Urinary bladder (tissue), 4 donors: ENCODE measurements around the gene TMEM69. TPM values are rescaled to one million over a fixed set of nuclear protein-coding genes. Genes with fewer than 3 reads are reported as not detected.
A peak's percentile ranks its signal among the peaks of the same experiment; 100 is the strongest.
"Not testable (repeated sequence)": the region's sequence is repeated elsewhere in the genome, so short reads cannot be mapped to it uniquely, and the experiment has no call there.

Source experiments
- DNase-seq: peaks from one replicate; pipeline ENCODE4 v3.0.0-alpha.2; 2015; ENCODE audit errors: extremely low spot score
- H3K27ac ChIP-seq: one replicate; pipeline ENCODE4 v1.5.1; 2013; ENCODE audit warnings: low read depth, mild to moderate bottlenecking, moderate library complexity
- H3K36me3 ChIP-seq: one replicate; pipeline ENCODE4 v1.6.1; 2013; ENCODE audit warnings: mild to moderate bottlenecking, moderate library complexity; ENCODE audit not compliant: insufficient read depth
- H3K4me1 ChIP-seq: one replicate; pipeline ENCODE4 v1.6.1; 2013; ENCODE audit warnings: mild to moderate bottlenecking, moderate library complexity; ENCODE audit not compliant: insufficient read depth
- H3K4me3 ChIP-seq: one replicate; pipeline ENCODE4 v1.5.1; 2013; ENCODE audit warnings: low read depth, low read length
- WGBS: extraction: QIAGEN DNeasy Blood & Tissue Kit; methylation state at CpG from one replicate; pipeline ENCODE4 v1.1.7; 2013; 5-methylcytosine and 5-hydroxymethylcytosine counted together
- polyA plus RNA-seq: library from polyadenylated mRNA; stranded (reverse); fragments of 200-250 nt; gene quantifications from one replicate; pipeline ENCODE4 v1.2.3, GENCODE V29; 2013
- total RNA-seq: library from RNA; depleted of rRNA; stranded (reverse); fragments of >200 nt; gene quantifications from one replicate; pipeline ENCODE4 v1.2.3, GENCODE V29; 2014
- donor health status: healthy with polysubstance abuse.
- donor health status: healthy.

The TMEM69 gene
- total and polyA plus RNA-seq, 2 donors, result 24.7 to 31.5 TPM

DNA sequence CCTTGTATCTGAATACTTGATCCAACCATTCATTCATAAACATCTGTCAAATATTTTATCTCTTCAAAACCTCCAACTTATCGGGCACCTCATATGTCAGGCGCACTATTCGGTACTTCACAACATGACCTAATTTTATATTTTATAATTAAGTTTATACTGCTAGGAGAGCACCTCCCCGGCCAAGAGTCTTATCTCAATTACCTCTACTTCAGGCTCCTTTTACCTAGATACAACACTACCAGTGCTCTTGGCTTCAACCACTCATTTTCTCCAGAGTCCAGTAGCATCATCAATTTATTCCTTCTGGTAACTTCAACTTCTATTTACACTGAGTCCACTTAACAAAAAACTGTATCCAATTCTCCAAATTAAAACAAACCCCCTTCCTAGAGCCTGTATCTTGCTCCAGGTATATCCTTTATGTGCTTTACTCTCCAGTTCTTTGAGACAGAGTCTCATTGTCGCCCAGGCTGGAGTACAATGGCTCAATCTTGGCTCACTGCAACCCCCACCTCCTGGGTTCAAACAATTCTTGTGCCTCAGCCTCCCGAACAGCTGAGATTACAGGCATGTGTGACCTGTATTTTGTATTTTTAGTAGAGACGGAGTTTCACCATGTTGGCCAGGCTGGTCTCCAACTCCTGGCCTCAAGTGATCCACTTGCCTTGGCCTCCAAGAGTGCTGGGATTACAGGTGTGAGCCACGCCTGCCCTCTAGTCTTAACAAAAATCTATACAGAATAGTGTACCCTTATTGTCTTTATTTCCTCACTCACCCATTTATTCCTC, 20.5 kb upstream of the TMEM69 start:
- Histone ChIP-seq H3K4me1 (no peaks in the 10 kb centered on the region), H3K4me3 (no peak overlapping the region), H3K36me3 (no peaks in the 10 kb centered on the region), H3K27ac (no peak overlapping the region)
- WGBS, result 83% methylated on average over 8 of the region's 8 CpGs
- no peak for DNase-seq

- 96% methylated on average over 4 of the region's 4 CpGs for WGBS
- H3K36me3 ChIP-seq, result no peaks in the 10 kb centered on the region
- no peak overlapping the region for H3K27ac ChIP-seq
- no peak overlapping the region for H3K4me3 ChIP-seq
- no peak for DNase-seq
- no peaks in the 10 kb centered on the region for H3K4me1 ChIP-seq
Observed at GRCh38 chr1:45668526-45668925, 19.5 kb upstream of the TMEM69 start.

DNA sequence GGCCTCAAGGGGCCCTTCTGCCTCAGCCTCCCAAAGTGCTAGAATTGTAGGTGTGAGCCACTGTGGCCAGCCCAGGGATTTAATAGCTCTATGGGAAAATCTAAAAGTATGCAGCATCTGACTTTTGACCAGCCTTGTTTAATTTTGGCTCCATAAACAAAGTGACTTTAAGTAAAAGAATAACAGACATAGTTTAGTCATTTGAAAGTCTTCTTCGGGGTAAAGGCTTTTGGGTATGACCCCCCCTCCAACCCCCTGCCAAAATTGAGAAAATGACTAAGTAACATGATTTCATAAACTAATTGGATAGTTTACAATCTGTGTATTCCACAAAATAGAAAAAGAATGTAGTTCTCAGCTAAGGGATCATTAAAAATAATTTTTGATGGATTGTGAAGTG, 18.6 kb upstream of the TMEM69 start:
- no peaks in the 10 kb centered on the region for H3K4me1 ChIP-seq
- no peak overlapping the region for H3K4me3 ChIP-seq
- no peak for DNase-seq
- H3K27ac ChIP-seq, result no peak overlapping the region
- WGBS, result 20% methylated on average over 1 of the region's 1 CpG
- H3K36me3 ChIP-seq, result no peaks in the 10 kb centered on the region

DNA sequence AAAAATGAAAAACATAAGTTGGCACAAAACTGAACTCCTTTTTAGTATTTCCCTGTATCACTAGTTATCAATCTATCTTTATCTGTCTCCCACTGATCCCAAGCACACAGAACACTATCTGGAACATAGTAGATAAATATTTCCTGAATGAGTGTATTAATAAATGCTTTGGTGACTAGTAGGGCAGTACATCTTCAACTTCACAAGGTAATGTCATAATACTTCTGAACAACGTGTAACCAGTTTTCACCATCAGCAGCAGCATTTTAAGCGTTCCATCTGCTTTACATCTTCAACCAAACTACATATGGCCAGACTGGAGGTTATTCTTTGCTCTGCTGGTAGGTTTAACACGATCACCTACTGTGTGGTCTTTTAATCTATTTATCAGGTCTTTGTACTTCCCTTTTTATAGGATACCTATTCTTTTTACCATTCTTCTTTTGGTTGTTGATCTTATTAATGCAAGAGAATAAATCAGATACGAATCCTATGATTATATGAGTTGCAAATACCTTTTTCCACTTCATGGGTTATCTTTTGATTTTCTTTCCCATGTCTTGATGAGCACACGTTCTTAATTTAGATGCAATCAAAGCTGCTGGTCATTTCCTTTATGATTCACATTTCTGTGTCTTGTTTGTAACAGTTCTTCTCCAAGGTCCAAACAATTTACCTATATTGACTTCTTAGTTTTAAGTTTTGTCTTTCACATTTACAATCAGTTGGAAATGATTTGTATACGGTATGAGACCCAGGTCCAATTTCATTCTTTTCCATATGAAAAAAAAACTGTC, 17.9 kb upstream of the TMEM69 start:
- H3K36me3 ChIP-seq, result no peaks in the 10 kb centered on the region
- DNase-seq, result no peak
- no peak overlapping the region for H3K27ac ChIP-seq
- no peak overlapping the region for H3K4me3 ChIP-seq
- no peaks in the 10 kb centered on the region for H3K4me1 ChIP-seq
- 68% methylated on average over 6 of the region's 6 CpGs for WGBS

- 97% methylated on average over 4 of the region's 4 CpGs for WGBS
- Histone ChIP-seq H3K4me1 (no peaks in the 10 kb centered on the region), H3K27ac (no peak overlapping the region), H3K4me3 (no peak overlapping the region), H3K36me3 (no peaks in the 10 kb centered on the region)
- DNase-seq, result no peak
Observed at GRCh38 chr1:45673956-45674355, 14.0 kb upstream of the TMEM69 start.

DNA sequence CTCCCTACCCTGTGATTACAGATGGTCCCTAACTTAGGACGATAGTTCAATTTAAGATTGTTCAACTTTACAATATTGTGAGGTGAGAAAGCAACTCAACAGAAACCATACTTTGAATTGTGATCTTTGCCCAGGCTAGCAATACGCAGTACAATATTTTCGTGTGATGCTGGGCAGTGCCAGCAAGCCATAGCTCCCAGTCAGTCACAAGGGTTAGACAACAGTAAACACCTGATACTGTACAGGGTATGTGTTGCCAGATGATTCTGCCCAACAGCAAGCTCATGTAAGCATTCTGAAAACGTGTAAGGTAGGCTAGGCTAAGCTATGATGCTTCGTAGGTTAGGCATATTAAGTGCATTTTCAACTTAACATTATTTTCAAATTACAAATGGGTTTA, 13.5 kb upstream of the TMEM69 start:
- no peak overlapping the region for H3K4me3 ChIP-seq
- no peak overlapping the region for H3K27ac ChIP-seq
- no peak for DNase-seq
- H3K4me1 ChIP-seq, result no peaks in the 10 kb centered on the region
- WGBS, result 87% methylated on average over 5 of the region's 5 CpGs
- H3K36me3 ChIP-seq, result no peaks in the 10 kb centered on the region

DNA sequence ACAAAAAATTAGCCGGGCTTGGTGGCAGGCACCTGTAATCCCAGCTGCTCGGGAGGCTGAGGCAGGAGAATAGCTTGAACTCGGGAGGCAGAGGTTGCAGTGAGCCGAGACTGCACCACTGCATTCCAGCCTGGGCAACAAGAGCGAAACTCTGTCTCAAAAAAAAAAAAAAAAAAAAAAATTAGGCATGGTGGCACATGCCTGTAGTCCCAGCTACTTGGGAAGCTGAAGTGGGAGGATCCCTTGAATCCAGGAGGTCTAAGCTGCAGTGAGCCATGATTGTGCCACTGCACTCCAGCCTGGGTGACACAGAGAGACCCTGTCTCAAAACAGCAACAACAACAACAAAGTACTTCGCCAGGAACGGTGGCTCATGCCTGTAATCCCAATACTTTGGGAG, 11.4 kb upstream of the TMEM69 start:
- DNase-seq, H3K27ac ChIP-seq, H3K4me1 ChIP-seq, H3K4me3 ChIP-seq, H3K36me3 ChIP-seq: not testable (repeated sequence)
- WGBS, result 95% methylated on average over 7 of the region's 7 CpGs

DNA sequence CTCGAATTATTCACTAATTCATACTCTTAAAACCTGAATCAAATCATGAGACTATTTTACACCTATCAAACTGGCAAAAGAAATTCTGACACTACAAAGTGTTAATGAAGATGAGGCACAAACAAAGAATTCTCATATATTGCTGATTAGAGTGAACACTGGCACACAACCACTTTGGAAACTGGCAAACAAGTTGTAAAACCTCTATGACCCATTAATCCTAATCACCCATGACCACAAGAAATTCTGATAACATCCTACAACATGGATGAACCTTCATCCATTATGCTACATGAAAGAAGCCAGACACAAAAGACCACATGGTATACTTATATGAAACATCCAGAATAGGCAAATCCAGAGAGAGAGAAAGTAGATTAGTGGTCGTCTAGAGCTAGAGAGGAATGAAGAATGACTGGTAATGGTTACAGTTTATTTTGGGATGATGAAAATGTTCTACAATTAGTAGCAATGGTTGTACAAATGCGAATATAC, 10.2 kb upstream of the TMEM69 start:
- Histone ChIP-seq H3K36me3 (no peaks in the 10 kb centered on the region), H3K4me1 (no peaks in the 10 kb centered on the region), H3K27ac (no peak overlapping the region), H3K4me3 (no peak overlapping the region)
- WGBS, result 64% methylated on average over 3 of the region's 3 CpGs
- DNase-seq, result no peak

GRCh38 chr1:45678489-45678888, 9.5 kb upstream of the TMEM69 start:
- DNase-seq, result no peak
- no peaks in the 10 kb centered on the region for H3K36me3 ChIP-seq
- H3K4me3 ChIP-seq, result no peak overlapping the region
- H3K27ac ChIP-seq, result no peak overlapping the region
- no peaks in the 10 kb centered on the region for H3K4me1 ChIP-seq

DNA sequence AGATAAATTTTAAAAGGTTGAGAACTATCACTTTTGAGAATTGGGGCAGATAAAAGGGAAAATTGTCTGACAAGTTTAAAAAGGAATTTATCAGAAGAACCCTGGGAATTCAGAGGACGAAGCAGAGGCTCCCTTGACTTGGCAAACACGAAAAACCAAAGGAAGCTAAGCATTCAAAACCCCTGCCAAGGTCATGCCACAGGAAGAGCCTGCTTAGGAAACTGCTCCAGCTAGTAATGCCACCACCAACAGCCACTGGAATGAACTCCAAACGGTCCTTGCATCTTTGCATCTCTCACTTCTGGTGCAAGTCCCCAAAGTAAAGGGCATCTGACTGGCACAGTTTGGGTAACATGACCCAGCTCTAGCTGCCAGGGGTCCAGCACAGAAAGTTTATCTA, 8.9 kb upstream of the TMEM69 start:
- H3K27ac ChIP-seq, result no peak overlapping the region
- no peaks in the 10 kb centered on the region for H3K4me1 ChIP-seq
- peaks cover 2% of the 10 kb centered on the region for H3K36me3 ChIP-seq
- no peak overlapping the region for H3K4me3 ChIP-seq
- 9% methylated on average over 3 of the region's 3 CpGs for WGBS
- DNase-seq, result no peak

GRCh38 chr1:45682942-45683341, 5.0 kb upstream of the TMEM69 start:
- Histone ChIP-seq H3K4me1 (no peaks in the 10 kb centered on the region), H3K27ac (no peak overlapping the region), H3K36me3 (peaks cover 2% of the 10 kb centered on the region), H3K4me3 (no peak overlapping the region)
- no peak for DNase-seq
- WGBS, result 93% methylated on average over 6 of the region's 6 CpGs

DNA sequence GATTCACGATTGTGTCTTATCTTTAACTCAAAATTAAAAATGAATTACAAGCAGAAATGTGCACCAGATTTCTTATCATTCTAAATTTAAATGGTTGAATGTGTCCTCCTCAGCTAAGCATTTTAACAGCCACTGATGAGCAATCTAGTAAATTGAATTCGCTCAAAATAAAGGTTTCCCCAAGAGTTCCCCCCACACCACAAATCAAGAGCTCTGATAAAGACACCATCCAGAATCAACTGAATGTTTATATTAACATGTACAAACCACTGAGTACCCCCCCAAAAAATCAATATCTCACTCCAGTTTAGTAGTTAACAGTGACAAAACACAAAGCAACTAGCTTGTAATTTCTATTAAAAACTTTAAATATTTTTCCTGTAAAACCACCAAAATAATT, 3.6 kb upstream of the TMEM69 start:
- H3K36me3 ChIP-seq, result peaks cover 2% of the 10 kb centered on the region
- H3K4me3 ChIP-seq, result peak overlapping the region; percentile 15
- no peak for DNase-seq
- H3K4me1 ChIP-seq, result no peaks in the 10 kb centered on the region
- no peak overlapping the region for H3K27ac ChIP-seq
- 40% methylated on average over 2 of the region's 2 CpGs for WGBS

DNA sequence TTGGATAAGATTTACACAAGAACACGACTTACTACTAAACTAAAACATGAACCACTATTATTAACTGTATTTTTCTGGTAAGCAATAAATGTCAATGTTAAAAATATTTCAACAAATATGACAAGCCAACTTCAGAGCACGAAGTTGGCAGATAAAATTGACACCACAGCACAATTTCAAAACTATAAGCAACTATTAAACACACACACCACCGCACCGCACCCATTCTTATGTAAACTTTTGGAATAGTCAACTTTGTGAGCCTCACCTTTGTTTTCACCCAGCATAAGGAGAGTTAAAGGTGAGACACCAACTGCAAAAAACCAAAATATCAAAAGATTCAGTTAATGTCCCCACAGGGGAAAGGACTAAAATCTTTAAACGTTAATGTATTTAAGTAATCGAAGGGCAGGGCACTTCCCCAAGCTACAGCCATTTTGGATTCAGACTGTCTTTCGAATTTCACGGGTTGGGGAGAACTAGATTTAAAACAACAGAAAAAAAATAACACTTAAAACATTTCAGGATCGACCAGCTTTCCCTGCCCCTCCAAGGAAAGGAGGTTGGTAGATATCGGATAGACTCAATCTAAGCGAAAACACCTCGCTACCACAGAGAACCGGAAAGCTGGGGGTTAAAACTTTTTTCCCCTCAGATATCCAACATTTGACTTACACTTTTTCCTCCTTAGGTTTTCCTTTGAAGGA, 2.5 kb upstream of the TMEM69 start:
- H3K4me1 ChIP-seq, result peaks cover 2% of the 10 kb centered on the region
- peak overlapping the region; percentile 97 for H3K27ac ChIP-seq
- peak; percentile 25 for DNase-seq
- H3K4me3 ChIP-seq, result peak overlapping the region; percentile 82
- peaks cover 2% of the 10 kb centered on the region for H3K36me3 ChIP-seq
- under 1% methylated on average over 13 of the region's 13 CpGs for WGBS

DNA sequence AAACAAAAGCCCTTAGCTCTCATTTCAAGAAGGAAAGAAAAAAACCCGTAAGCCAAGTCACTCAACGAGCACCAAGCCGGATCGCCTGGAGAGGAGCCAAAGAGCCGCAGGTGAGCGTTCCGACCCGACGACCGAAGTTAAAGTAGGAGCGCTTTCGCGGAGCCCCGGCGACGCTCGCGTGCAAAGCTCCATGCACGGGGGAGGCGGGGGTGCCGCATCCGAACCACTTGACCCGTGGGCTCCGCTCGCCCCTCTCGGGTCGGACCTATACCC, 2.0 kb upstream of the TMEM69 start:
- WGBS, result under 1% methylated on average over 27 of the region's 27 CpGs
- no peak for DNase-seq
- H3K4me1 ChIP-seq, result peaks cover 2% of the 10 kb centered on the region
- peaks cover 2% of the 10 kb centered on the region for H3K36me3 ChIP-seq
- peak overlapping the region; percentile 97 for H3K27ac ChIP-seq
- peak overlapping the region; percentile 82 for H3K4me3 ChIP-seq
